Activated T-cell treated with anti-CD3 and anti-CD28 coated beads, Interleukin-2, amount 50 U/mL, for 48 hours (primary cell): ENCODE results near the gene G6PC1.
"Not testable (repeated sequence)": the region's sequence is repeated elsewhere in the genome, so short reads cannot be mapped to it uniquely, and the experiment has no call there.

Experiments used
- DNase-seq, 2 experiments: peaks; one replicate each; pipeline ENCODE4 v3.0.0-alpha.2; 2020

Gene G6PC1

GRCh38 chr17:42904110-42904469 lies 3.5 kb downstream of the G6PC1 start:
- no peak for DNase-seq

GRCh38 chr17:42906772-42907446 lies 6.3 kb downstream of the G6PC1 start:
- no peak for DNase-seq

GRCh38 chr17:42908872-42909700 lies 8.5 kb downstream of the G6PC1 start:
- DNase-seq = no peak

GRCh38 chr17:42913522-42913921 lies 12.9 kb downstream of the G6PC1 start:
- no peak for DNase-seq

- no peak for DNase-seq
Measured at GRCh38 chr17:42913981-42914617, 13.5 kb downstream of the G6PC1 start.

- DNase-seq = not testable (repeated sequence)
Measured at GRCh38 chr17:42915288-42915687, 14.7 kb downstream of the G6PC1 start.

- DNase-seq = not testable (repeated sequence)
Measured at GRCh38 chr17:42916388-42917235, 16.0 kb downstream of the G6PC1 start.

- DNase-seq = no peak
Measured at GRCh38 chr17:42917236-42917603, 16.6 kb downstream of the G6PC1 start.

- no peak for DNase-seq
Measured at GRCh38 chr17:42918902-42919521, 18.4 kb downstream of the G6PC1 start.

- DNase-seq = not testable (repeated sequence)
Measured at GRCh38 chr17:42919522-42920077, 19.0 kb downstream of the G6PC1 start.

GRCh38 chr17:42920106-42920900 lies 19.7 kb downstream of the G6PC1 start:
- DNase-seq = no peak

GRCh38 chr17:42920922-42921321 lies 20.3 kb downstream of the G6PC1 start:
- DNase-seq = no peak

- DNase-seq = no peak
Measured at GRCh38 chr17:42922294-42922693, 21.7 kb downstream of the G6PC1 start.

- DNase-seq = not testable (repeated sequence)
Measured at GRCh38 chr17:42923472-42923871, 22.9 kb downstream of the G6PC1 start.

GRCh38 chr17:42924891-42925290 lies 24.3 kb downstream of the G6PC1 start:
- DNase-seq = no peak

GRCh38 chr17:42928714-42929496 lies 28.3 kb downstream of the G6PC1 start:
- DNase-seq = peak; percentile 59 to 61

- DNase-seq = no peak
Measured at GRCh38 chr17:42929497-42929844, 28.9 kb downstream of the G6PC1 start.

GRCh38 chr17:42937712-42938596 lies 37.4 kb downstream of the G6PC1 start:
- peak; percentile 33 to 44 for DNase-seq

- no peak for DNase-seq
Measured at GRCh38 chr17:42944211-42944610, 43.6 kb downstream of the G6PC1 start.
